Stimulated activated CD8-positive, alpha-beta memory T cell treated with anti-CD3 and anti-CD28 coated beads, Interleukin-15, amount 100 ng/mL, for 24 hours (primary cell): ENCODE data around the gene NINJ2.
"Not testable (repeated sequence)": the region's sequence is repeated elsewhere in the genome, so short reads cannot be mapped to it uniquely, and the experiment has no call there.

ENCODE experiments used
- DNase-seq: peaks from one replicate; pipeline ENCODE4 v3.0.0-alpha.2; 2020; ENCODE audit warnings: low read depth

Gene NINJ2, protein sequence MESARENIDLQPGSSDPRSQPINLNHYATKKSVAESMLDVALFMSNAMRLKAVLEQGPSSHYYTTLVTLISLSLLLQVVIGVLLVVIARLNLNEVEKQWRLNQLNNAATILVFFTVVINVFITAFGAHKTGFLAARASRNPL

DNA sequence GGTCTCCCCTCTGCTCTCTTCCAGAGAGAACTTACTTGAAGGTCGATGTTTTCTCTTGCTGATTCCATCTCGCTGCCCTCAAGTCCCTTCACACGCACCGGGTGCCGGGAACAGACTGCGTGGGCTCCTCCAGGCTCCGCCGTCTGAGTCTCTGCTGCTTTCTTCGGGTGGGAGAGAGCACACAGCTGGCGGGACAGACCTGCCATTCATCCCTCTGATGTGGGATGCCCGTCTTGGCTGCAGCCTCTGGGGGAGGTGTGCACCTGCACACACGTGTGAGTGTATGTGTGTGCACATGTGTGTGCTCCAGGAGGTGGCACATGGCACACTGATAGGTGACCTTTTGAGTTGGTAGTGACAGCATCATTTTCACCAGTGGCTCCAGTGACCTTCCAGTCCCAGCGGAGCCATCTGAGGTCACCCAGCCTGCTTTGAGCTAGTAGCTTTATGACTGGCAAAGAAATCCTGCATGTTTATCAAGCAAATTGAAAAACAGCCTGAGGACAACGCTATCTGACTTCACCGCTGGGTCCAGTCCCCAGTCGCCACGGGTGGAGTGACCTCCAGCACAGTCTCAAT lies at the start of gene NINJ2:
Gene NINJ2 (minus strand): TSS at position 153 of the 579 bp plus-strand sequence. CDS start 85 bp downstream, at position 68.
- DNase-seq = no peak

DNA sequence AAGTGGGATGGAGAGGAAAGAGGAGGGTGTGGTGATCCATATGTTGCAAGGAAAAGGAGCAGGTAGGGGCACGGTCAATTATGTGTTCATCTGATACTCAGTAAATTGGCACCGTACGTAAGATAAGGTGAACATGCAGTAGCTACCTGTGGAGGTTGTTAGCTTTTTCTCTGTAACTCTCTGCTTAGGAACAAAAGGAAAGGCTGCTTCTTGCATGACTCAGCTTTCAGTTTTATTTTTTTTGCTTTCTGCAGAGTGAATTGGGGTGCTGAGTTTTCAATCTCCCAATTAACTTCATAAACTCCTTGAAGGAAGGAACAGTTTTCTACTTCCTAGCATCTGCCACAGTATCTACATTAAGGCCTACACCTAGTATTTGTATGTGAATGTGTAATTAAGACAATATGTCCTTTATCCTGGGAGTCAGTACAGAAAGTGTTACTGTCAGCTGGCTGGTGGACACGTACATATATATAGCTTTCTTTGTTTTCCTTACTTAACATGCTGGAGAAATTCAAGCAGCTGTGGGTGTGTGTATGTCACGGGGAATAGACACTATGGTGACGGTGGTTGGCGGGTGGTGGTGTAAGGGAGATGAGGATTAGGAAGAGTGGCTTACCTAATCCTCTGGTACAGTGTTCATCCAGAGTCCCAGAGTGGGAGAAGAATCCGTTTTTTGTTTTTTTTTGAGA lies 49.1 kb upstream of the NINJ2 start:
- DNase-seq = no peak

DNA sequence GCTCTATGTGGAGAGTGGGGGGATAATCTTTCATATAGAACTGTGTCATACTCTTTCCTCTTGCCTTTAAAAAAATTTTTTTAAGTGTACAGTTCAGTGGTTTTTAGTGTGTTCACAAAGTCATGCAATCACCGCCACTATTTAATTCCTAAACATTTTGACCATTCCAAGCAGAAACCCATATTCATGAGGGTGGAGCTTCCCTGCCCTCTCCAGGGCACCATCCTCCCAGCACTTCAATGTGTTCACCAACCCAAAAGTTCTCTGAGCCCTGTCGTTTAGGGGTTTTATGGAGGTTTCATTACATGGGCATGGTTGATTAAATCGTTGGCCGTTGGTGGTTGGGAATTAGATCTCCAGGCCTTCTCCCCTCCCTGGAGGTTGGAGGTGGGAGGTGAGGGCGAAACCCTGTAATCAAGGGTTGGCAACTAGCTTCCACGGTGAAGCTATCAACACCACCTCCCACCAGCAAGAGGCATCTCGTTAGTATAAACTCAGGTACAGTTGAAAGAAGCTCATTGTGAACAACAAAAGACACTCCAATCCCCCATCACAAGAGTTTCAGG lies 46.3 kb upstream of the NINJ2 start:
- no peak for DNase-seq

DNA sequence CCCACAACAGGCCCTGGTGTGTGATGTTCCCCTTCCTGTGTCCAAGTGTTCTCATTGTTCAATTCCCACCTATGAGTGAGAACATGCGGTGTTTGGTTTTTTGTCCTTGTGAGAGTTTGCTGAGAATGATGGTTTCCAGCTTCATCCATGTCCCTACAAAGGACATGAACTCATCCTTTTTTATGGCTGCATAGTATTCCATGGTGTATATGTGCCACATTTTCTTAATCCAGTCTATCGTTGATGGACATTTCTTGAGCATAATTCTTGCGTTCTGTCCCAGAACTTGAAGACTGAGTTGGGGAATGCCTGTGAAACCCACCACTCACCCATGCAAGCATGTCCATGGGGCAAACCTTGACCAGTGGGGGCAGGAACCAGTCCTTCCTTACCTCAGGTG lies 44.8 kb upstream of the NINJ2 start:
- DNase-seq = not testable (repeated sequence)

DNA sequence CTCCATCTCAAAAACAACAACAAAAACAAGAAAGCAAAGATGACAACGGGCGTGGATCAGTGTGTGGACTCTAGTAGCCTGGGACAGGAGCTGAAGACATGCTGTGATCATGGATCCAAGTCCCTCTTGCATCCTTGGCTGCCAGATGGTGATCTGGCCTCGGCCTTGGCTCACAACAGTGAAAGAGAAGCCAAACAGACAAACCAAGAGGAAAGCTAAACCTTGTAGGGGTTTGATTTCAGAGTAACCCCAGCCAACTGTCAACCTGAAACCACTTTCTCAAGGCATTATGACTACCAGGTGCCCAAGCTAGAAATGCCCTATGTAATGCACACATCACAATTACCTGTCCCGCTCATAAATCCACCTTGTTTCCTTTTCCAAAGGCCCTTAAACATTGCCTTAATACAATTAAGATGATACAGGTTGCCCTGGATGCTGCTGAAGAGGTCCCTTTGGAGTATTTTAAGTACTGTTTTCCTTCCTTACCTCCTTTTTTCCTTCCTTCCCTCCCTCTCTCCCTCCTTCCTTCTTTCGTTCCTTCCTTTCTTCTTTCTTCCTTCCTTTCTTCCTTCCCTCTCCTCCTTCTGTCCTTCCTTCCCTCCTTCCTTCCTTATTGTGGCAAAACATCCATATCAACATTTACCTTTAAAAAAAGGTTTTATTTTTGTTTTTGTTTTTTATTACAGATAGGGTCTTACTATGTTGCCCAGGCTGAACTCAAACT lies 41.4 kb upstream of the NINJ2 start:
- no peak for DNase-seq

DNA sequence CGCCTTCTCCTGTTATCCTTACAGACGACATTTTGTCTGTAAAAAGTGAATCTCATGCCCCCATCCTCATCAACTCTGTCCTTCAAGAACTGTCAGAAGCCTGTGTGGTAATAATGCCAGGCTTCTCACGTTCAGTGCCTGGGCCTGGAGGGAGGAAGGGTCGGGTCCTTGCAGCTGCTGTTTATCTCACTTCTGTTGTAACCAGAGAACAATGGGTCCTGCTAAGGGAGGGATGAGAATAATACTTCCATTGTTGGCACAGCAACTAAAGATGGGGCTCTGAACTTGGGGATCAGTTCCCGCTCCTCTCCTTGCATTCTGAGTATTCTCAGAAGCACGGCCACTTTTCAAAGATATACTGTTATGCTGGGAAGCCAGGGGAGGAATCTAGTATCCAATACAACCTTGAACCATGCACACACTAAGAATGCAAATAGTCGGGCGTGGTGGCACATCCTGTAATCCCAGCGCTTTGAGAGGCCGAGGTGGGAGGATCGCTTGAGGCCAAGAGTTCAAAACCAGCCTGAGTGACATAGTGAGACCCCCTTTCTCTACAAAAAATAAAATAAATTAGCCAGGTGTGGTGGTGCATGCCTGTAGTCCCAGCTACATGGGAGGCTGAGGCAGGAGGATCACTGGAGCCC lies 38.8 kb upstream of the NINJ2 start:
- no peak for DNase-seq

DNA sequence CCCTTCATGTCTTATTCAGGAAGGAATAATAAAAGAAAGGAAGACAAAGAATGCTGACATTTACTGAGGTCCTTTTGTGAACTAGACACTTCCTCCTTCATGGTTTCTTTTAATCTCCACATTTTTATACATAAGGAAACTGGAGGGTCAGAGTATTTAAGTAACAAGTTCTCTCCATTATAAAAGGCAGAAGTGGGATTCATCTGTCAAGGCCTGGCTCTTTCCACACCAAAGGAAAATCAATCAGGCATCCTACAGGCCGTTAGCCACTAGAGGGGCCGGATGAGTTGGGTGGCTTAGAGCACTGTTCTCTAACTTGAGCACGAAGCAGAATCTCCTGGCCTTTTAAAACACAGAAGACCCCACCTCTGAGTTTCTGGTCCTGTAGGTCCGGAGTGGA lies 36.8 kb upstream of the NINJ2 start:
- DNase-seq = no peak

DNA sequence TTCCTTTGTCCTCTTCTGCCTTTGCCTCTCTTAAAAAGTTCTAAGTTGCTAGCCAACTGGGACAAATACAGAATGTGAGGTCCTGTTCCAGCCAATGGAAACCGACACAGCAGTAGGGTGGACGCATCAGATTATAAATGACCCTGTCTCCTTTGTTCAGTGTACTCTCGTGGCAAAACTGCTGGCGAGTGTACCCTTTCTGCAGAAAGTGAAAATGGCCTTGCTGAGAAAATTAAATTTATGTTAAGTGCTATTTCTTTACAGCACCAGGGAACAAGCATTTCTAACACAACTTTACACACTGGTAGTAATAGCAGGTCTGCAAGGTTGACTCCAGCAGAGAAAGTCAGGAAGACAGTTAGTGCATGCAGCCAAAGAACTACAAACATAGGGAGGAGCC lies 35.0 kb upstream of the NINJ2 start:
- DNase-seq = not testable (repeated sequence)

DNA sequence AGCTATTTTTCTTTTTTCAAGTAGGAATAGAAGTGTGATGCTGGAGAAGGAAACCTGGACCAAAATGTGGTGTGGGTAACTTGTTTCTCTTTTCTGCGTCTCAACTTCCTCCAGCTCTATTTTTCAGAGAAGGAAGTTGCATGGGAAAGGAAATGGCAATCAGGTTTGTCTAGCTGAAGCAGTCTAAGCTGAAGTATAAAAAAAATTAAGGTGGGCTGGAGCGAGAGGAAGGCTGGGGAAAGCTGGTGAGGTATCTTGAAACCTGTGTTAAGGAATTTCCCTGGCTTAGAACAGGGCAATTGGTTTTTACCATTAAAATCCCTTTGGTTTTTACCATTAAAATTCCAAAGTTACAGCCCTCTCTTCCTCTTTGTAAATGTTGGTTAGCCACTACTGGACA lies 34.2 kb upstream of the NINJ2 start:
- DNase-seq = no peak

DNA sequence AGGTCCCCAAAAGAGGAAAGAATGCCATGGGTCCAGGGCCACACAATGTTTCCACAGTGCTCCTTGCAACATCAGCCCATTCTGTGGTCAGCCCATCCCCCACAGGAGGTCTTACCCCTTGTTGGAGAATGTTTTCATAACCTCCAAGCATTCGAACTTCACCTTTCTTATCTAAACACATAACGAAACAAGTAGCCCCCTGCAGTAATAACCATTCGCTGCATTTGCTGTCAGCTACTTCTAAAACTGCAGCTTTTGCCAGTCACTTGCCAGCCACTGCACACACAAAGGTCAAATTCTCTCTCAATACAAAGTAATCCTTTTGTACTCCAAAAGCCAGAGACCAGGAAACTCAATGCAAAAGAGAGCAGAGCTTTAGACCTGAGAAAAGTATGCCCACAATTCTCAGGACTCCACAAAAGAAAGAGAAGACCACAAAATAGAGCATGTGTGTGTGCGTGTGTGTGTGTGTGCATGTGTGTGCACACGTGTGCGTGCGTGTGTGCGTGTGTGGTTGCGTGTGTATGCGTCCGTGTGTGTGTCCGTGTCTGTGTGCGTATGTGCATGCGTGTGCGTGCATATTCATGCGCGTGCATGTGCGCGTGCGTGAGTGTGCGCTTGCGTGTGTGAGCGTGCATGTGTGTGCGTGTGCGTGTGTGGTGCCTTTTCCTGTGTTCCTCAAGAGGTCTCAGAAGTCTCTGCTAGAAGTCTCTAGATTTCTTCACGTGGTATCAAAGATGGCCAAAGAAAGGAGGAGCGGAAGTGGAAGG lies 31.7 kb upstream of the NINJ2 start:
- DNase-seq = no peak

DNA sequence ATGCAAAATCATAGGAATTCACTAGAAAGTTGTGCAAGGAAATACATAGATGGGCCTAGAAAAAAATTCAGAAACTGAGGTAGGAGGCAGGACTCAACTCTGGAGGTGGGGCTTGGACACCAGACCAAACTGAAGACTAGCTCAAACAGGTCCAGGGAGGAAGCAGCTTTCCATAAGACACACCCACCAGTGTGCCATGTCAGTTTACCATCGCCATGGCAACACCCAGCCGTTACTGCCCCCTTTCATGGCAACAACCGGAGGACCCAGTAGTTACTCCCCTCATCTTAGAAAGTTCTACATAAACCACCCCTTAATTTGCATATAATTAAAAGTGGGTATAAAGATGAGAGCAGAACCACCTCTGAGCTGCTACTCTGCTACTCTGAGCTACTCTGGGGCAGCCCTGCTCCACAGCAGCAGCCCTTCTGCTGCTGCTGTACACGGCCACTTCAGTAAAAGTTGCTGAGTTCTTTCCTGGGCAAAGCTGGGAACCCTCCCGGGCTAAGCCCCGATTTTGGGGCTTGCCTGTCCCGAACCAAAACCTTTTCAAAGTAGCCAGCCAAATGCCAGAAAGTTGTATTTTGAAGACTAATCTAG lies 30.8 kb upstream of the NINJ2 start:
- no peak for DNase-seq

DNA sequence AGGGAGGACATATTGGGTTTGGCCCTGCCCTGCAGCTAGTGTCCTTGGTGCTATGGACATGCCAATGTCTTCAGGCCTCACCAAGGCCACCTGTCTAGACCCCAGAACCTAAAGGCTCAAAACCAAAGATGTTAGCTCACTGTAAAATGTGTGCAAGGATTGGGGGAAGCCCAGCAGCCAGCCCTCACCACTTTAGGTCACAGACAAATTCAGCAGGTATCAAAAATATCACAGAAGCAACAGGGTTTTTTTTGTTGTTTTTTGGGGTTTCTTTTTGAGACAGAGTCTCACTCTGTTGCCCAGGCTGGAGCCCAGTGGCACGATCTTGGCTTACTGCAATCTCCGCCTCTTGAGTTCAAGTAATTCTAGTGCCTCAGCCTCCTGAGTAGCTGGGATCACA lies 29.0 kb upstream of the NINJ2 start:
- DNase-seq = no peak

DNA sequence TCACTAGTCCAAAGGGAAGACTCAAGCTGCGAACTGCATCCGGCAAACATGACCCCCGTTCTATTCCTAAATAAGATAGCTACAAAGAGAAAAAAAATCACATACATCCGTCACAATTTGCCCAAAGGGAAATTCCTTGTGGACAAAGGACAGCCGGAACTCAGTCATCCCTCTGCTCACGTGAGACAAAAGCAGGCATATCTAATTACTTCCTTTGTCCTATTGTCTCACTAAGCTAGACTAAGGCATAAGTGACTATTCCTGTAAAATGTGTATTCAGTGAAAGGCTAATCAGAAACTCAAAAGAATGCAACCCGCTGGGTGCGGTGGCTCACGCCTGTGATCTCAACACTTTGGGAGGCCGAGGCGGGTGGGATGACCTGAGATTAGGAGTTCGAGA lies 27.2 kb upstream of the NINJ2 start:
- DNase-seq = no peak

DNA sequence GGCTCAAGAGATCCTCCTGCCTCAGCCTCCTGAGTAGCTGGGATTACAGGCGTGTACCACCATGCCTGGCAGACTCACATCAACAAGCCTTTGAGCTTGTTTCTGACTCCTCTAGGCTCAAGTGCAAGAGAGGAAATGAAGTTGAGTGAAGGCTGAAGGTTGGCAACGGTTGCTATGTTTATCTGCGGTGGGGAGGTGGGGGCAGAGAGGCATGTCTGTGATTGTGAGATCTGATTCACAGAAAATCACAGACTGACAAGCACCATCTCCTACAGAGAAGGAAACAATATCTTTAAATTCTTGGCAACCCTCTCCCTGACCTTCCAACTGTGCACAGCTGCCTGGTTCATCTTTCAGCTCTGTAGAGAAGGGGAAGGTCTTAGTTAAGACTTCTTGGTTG lies 22.1 kb upstream of the NINJ2 start:
- no peak for DNase-seq

DNA sequence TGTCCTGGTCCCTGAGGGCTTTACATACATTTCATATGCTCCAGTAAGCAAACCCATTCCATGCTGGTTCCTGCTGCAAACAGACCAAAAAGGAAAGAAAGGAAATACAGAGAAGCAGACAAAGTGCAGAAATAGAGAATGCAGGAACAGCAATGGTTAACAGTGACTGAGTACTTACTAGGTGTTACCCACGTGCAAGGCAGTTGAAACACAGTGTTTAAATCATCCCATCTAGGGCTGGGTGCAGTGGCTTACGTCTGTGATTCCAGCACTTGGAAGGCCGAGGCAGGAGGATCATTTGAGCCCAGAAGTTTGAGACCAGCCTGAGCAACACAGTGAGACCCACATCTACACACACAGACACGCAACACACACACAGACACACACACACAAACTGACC lies 21.2 kb upstream of the NINJ2 start:
- DNase-seq = no peak

DNA sequence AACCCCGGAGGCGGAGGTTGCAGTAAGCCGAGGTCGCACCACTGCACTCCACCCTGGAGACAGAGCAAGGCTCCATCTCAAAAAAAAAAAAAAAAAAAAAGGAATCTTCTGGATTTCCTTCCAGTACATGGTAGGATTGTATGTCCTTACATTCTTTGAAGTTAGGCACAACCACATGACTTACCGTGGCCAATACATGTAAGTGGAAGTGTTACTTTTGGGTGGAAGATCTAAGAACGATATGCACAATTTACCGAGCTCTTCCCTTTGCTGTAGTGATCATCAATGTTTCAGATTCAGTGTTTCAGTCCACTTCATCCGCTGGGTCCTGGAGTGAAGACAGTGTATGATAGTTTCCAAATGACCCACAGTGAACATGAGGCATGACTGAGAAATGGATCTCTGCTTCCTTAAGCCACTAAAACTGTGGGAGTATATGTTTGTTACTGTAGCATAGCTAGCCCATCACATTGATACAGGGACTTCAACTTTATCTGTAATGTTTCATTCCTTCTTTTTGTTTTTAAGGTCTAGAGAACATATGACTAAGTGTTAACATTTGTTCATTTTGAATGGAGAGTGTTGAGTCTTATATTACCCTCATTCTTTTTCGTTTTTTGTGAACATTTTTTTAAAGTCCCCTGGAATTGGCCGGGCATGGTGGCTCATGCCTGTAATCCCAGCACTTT lies 18.5 kb upstream of the NINJ2 start:
- no peak for DNase-seq

DNA sequence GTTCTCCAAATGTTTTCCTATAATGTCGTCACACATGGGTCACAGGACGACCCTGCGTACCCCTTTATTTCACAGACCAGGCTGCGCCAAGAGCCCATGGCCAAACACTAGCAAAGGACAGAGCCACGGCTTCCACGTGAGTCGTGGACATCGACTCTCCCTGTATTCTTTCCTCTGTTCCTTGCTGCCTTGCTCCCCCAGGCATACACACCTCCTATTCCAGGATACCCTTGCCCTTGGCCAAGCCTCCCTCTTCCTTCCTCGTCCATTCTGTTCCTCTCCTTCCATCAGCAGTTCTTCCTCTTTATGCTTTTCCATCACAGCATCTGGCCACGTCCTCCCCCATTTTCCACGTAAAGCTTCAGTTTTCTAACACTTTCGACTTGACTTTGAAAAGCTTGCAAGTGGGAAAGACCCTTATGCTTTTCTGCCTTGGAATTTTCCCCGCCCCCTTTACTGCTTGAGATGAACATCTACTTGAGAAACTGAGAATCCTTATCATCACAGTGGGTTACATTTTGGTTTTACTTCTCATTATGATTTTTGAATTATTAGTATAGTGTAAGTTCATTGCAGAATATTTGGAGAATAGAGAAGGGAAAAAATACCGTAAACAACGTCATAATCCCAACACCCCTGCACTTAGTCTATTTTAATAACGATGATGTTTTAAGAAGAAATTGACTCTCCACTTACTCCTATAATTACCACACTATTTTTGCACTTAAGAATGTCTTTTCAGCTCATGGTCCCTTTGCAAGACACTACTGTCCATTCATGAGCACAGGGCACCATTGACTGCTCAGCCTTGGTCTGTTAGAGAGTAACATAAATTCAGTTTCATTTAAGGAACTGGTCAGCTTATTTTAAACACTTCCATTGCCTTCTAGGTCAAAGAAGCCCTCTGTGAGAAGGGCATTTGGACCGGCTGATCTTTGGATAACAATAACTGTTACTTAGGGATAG lies 15.8 kb upstream of the NINJ2 start:
- DNase-seq = no peak

DNA sequence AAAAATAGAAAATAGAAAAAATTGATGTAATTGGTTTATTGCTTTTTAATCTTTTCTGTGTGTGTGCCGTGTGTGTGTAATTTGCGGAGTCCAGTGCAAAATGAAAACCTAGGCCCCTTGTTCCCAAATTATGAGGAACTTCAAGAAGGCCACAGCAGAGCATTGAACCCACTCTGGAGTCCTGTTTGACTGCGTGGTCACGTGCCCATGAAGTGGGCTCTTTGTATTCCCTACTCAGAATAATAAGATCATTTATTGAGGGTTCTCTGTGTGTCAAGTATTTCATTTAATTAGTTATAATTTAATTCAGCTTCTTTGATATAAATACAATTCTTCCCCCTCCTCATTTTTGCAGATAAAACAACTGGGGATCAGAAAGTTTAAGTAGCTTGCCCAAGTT lies 12.3 kb upstream of the NINJ2 start:
- no peak for DNase-seq

DNA sequence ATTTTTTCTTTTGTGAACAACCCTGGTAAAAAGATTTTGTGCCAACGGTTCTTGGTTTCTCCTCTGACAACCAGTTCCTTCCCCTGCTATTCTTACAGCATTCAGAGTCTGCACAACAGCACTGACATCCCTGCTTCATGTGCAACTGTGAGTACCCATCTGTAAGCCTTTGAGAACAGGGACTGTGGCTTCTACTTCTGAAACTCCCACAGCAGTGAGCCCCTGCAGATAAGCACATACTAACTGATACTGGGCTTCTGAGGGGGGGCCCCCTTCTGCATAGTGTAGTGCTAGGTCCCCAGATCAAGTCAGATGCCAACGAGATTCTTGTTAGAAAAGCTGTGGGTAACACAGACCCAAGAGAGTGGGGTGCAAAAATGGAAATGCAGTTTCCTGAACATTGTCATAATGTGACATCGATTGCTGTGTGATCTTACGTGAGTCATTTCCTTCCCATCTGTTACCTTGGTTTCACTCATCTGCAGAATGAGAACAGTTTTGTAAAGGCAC lies 11.1 kb upstream of the NINJ2 start:
- DNase-seq = peak; percentile 37
